GM19240 (cell line): ENCODE measurements around the gene JMJD1C.
"Not testable (repeated sequence)": the region's sequence is repeated elsewhere in the genome, so short reads cannot be mapped to it uniquely, and the experiment has no call there.

Experiments used
- DNase-seq: peaks from one replicate; pipeline ENCODE4 v3.0.0; 2011; ENCODE audit warnings: low spot score; ENCODE audit not compliant: insufficient read length

Gene JMJD1C, protein sequence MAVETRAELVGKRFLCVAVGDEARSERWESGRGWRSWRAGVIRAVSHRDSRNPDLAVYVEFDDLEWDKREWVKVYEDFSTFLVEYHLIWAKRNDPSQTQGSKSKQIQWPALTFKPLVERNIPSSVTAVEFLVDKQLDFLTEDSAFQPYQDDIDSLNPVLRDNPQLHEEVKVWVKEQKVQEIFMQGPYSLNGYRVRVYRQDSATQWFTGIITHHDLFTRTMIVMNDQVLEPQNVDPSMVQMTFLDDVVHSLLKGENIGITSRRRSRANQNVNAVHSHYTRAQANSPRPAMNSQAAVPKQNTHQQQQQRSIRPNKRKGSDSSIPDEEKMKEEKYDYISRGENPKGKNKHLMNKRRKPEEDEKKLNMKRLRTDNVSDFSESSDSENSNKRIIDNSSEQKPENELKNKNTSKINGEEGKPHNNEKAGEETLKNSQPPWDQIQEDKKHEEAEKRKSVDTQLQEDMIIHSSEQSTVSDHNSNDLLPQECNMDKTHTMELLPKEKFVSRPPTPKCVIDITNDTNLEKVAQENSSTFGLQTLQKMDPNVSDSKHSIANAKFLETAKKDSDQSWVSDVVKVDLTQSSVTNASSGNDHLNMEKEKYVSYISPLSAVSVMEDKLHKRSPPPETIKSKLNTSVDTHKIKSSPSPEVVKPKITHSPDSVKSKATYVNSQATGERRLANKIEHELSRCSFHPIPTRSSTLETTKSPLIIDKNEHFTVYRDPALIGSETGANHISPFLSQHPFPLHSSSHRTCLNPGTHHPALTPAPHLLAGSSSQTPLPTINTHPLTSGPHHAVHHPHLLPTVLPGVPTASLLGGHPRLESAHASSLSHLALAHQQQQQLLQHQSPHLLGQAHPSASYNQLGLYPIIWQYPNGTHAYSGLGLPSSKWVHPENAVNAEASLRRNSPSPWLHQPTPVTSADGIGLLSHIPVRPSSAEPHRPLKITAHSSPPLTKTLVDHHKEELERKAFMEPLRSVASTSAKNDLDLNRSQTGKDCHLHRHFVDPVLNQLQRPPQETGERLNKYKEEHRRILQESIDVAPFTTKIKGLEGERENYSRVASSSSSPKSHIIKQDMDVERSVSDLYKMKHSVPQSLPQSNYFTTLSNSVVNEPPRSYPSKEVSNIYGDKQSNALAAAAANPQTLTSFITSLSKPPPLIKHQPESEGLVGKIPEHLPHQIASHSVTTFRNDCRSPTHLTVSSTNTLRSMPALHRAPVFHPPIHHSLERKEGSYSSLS (N-terminal part only)

DNA sequence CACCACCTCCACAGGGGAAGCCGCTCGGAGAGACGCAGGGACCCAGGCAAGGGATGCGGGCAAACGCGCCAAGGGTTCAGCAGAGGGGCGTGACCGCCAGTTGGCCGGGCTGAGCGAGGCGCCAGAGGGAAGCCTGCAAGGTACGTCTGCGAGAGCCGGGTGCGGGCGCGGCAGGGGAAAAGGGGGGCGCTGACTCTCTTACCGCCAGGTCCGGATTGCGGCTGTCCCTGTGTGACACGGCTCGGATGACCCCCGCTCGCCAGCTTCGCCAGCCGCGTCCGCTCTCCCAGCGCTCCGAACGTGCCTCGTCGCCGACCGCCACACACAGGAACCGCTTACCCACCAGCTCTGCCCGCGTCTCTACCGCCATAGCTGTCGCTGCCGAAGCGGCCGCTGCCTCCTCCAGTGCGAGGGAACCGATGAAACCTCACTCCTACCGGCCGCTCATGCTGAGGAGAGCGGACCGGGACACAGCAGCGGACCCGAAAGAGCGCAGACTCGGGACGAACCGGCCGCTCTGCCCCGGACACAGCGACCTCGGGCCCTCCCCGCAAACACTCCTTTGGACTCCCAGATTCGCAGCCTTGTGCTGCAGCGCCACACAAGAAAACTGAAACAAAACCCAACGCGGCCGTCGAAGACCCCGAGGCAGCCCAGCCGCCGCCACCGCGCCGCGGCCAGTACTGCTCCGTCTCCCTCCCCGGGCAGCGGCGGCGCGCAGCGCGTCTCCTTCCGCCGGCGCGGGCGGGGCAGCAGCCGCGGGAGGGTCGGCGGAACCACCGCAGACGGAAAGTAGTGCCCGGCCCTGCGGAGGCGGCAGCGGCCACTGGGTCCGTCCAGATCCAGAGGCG is at the start of gene JMJD1C:
TSS of gene JMJD1C (minus strand) at position 685 of the 851 bp plus-strand sequence. CDS start at position 370, 315 bp downstream.
- peak; percentile 32 for DNase-seq

DNA sequence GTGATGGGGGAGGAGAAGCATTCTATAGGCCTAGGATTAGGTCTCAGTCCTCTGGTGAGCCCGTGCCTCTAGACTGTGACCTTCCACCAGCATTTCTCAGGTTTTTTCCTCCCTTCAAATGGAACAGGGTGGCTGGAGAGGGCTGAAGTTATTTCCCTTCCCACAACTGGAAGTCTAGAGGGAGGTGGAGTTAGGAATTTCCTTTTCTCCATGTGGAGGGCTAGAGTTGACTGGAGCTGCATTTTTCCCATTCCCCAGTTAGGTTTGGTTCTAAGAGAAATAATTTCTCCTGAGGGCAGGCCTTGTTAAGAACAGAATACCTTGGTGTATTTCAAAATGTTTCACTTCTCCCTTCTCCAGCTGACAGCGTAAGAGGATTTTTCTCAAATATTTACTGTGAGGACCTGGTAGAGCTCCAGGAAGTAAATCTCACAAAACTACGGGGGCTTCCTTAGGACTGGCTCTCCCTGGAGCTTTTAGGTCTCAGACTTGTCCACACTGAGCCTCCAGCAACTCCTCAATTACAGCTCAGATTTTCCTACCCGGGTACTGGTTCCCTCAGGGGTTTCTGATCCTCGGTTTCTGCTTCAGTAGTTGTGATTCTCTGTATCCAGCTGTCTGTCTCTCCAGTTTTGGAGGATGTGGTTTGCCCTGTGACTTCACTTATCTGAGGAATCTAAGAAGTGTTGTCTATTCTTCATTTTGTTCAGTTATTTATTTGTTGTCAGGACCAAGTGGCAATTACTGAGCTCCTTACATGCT is 49.4 kb upstream of the JMJD1C start:
- no peak for DNase-seq

DNA sequence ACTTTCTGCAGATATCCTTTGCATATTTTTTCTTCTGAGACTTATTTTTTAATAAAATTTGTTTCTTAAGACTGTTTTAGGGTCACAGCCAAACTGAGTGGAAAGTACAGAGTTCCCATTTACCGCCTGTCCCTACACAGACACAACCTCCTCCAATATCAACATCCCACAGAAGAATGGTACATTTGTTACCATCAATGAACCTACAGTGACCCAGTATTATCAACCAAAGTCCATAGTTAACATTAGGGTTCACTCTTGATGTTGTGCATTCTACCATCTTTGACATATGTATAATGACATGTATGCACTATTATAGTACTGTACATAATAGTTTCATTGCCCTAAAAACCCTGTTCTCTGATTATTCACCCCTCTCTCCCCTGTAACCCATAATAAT is 40.8 kb upstream of the JMJD1C start:
- no peak for DNase-seq

DNA sequence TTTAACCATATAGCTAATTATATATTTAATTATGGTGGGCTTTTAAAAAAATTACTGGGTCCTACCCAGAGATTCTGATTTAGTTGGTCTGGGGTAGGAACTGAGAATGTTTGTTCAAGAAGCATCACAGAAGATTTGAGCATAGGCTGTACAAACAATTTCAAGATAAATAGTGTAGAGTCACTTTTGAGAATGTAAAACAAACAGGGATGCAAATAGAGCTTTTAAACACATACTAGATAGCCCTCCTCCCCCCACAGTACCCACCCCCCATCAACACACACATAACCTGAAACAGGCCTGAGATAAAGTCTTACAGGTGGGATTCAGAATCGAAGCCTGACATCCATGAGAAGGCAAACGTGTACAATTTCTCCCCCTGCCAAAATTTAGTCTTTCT is 39.8 kb upstream of the JMJD1C start:
- DNase-seq, result no peak

GRCh38 chr10:63504145-63504881 is 38.5 kb upstream of the JMJD1C start:
- no peak for DNase-seq

GRCh38 chr10:63503395-63503794 is 37.6 kb upstream of the JMJD1C start:
- no peak for DNase-seq

DNA sequence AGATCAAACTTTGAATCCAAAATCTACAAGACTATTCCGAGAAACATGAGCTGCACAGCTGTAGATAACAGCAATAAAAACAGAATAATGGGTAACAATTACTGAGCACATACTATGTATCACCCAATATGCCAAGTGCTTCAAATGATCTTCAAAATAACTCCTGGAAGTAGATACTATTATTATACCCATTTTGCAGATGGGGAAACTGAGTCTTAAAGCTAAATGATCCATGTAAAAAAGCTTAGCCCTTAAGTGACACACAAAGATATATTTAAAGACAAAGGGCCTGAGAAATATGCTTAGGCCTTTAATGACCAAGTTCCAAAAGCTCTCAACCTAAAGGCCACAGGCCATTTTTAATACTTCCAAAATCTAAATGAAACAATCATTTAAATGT is 37.1 kb upstream of the JMJD1C start:
- DNase-seq, result no peak

DNA sequence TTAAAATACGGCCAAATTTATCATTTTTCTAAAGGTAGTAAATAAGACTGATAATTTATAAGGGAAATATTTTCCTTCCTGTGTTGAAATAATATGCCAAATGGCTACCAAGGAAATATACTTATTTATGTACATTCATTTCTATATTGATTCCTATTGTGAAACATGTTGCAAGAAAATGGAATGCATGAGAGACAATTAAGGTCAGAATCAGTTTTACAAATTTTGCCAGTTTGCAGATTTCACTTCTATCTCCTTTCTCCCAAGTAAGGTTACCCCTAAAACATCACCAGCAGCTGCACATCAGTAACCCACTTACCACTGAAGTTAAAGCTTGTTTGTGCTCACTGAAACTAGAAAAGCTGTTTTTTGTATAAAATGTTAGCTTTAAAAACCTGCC is 36.2 kb upstream of the JMJD1C start:
- DNase-seq, result no peak

GRCh38 chr10:63500551-63500950 is 34.8 kb upstream of the JMJD1C start:
- DNase-seq, result not testable (repeated sequence)

DNA sequence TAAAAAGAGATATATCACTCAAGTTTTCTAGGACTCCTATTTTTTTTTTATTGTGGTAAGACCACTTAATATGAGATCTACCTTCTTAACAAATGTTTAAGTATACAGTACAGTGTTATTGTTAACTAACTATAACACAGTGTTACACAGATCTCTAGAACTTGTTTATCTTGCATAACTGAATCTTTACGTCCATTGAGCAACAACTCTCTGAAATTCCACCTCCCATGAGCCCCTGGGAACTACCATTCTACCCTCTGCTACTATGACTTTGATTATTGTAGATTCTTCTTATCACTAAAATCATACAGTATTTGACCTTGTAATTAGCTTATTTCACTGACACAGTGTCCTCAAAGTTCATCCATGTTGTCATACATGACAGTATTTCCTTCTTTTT is 32.9 kb upstream of the JMJD1C start:
- DNase-seq, result no peak

- no peak for DNase-seq
Measured at GRCh38 chr10:63497321-63497720, 31.5 kb upstream of the JMJD1C start.

DNA sequence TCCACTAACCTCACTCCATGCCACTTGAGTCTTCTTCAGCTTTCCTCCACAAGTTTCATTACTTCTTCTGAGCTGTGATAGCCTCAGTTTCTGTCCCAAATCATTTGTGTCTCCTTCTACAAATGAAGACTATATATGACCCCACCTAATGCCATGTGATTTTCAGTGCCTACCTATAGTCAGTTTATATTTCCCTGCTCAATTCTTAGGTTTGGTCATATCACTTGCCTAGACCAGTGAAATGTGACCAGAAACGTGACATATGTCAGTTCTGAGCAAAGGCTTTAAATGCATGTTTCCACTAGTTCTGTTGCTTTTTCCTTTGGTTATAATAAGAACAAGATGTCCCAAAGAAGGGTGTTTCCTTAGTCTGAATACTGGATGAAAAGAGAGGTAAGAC is 30.8 kb upstream of the JMJD1C start:
- DNase-seq, result no peak

DNA sequence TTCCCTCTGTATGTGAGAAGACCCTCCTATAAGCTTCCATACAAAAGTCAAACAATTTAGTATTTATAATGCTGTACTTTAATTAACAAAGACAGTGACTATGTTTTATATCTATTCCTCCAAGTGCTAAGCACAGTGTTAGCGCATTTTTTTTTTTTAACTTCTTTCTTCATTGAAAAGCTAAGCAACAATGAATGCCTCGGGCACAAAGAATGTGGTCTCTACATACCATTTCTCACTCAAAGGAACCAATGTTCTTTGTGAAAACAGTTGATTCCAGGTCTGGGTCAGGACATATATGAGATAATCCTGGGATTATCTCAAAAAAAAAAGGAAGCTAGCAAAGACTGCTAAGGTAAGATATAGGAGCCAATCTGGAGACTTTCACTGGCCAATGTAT is 29.2 kb upstream of the JMJD1C start:
- DNase-seq, result no peak

GRCh38 chr10:63493004-63493403 is 27.2 kb upstream of the JMJD1C start:
- no peak for DNase-seq

- not testable (repeated sequence) for DNase-seq
Measured at GRCh38 chr10:63492317-63492690, 26.5 kb upstream of the JMJD1C start.

DNA sequence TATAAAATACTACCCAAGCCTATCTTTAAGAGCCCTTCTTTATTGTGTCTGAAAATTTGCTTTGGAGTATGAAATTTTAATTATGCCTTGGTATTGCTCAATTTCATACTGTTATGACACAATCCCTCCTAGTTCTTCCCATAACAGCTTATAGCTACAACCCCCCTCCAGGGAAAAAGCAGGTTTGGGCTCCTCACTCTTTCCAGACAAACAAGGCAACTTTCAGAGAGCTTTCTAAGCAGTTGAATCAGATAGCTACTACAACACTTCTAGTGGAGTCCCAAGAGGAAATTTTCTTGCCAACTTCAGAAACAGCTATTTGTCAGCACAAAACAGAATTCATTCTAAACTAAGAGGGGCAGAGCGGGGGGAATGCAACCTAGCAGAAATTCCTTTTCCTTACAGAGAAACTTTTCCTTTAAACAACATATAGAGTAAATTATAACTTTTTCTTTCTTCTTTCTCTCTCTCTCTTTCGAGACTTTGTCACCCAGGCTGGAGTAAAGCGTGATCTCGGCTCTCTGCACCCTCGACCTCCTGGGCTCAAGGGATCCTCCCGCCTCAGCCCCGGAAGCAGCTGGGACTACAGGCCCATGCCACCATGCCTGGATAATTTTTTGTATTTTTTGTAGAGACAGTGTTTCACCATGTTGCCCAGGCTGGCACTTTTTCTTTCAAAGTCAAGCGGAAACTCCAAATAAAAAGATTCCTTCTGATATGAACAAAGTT is 26.0 kb upstream of the JMJD1C start:
- DNase-seq, result no peak

- no peak for DNase-seq
Measured at GRCh38 chr10:63489838-63490237, 24.1 kb upstream of the JMJD1C start.

DNA sequence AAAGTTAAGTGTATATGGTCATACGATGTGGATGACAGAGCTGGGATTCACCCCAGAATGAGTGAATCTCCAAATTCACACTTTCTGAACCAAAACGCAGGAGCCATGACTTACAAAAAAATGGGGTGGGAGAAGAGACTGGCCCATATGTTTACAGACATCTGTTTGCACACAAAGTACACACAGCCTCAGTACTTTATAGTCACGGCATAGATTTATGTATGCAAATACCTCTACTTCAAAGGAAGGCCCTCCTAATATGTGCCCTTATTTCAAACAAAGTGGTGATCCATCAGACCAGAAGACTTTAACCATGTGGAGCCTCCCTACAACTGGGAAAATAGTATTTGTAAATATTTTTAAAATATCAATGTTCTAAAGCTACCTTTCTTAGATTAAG is 22.2 kb upstream of the JMJD1C start:
- DNase-seq, result no peak

- DNase-seq, result no peak
Measured at GRCh38 chr10:63483983-63484382, 18.2 kb upstream of the JMJD1C start.
